HG03469 (cell line): ENCODE results near the gene AGBL4.
A peak's percentile ranks its signal among the peaks of the same experiment; 100 is the strongest.

Source experiments
- ATAC-seq: cut with Tn5 transposase; IDR thresholded peaks from one replicate; pipeline ENCODE4 v1.9.1; 2021; ENCODE audit warnings: mild to moderate bottlenecking, moderate library complexity, moderate number of reproducible peaks; ENCODE audit not compliant: unreplicated experiment

Gene AGBL4

DNA sequence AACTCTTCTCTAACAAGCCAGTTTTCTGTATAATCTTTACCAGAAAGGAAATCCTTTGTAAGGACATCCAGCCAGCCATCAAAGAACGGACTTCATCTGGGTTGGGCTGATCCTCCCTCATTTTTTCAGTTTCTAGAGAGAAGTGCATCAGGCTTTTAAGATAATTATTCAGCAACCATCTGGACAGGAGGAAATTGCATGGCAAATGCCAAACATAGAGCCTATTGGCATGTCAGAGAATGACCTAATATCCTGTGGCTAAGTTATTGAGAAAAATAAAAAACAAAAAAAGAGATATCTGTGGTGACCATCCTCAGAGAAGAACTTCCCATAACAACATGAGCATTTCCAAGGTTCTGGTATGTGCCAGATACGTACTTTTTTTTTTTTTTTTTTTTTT, 1172.1 kb downstream of the AGBL4 start:
- no peak for ATAC-seq

DNA sequence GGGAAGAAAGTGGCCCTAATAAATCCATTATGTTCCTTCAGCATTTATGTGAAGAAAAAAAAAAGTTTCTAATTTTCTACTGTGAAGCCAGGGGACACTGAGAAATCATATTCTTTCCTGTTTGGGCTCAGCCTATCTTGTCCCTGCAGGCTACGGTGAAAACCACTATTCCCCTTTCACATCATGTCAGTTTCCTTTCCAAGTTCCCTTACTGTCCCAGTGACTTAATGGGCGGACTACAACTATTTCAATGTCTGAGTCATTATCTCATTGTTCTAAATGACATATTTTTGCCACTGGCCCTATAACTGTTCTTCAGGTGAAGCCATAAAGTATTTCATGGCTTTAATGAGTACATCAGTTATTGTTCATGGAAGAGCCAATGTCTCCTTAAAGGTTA, 1175.7 kb downstream of the AGBL4 start:
- ATAC-seq: no peak

GRCh38 chr1:48846441-48846840, 1177.3 kb downstream of the AGBL4 start:
- no peak for ATAC-seq

DNA sequence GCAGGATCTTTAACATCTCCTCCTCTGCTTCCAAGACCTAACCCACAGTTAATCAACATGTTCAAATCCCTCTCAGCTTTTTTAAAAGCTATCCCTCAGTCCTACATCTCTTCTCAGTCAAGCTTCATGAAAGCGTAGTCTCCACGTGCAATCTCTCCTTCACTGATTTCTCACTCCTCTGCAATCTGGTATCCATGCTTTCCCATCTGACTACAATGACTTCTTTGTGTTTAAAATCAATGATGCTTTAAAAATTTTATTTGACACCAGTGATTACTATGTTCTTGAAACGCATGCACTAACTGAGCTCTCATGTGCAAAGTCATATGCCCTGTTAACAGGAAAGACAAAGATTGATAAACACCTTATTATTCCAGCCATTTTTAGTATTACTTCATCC, 1179.6 kb downstream of the AGBL4 start:
- no peak for ATAC-seq

DNA sequence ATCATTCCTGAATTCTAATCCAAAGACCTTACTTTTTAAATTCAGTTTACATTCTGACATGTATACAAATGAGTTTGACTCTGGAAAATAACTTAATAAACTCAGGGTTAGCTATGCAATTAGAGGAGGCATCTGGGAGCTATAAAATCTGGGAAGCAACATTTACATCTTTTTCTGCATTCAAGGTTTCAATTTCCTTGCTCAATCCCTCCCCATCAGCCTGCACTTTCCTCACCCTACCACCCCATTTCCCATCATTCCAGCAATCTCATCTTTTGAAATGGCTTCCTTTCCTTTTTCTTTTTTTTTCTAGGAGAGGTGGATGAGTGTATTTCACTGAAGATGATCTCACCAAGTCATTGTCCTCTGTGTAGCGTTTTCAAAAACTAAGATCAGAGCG, 1181.8 kb downstream of the AGBL4 start:
- no peak for ATAC-seq

DNA sequence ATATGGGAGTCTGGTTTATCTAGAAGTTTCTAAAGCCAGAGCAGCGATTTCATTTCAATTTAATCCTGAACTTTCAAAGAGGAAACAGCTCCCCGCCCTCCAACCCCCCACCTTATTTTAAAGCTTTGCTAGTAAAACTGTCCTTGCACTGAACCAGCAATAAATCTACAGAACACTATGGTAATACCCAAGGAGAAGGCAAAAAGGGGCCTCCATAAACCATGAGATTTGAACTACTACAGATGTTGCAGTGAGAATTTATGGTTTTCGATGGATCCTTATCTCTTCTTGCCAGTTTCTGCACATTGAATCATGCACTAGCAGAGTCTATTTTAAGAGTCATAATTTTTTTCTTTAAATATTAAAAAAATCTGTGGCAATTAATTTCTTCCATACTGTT, 1182.3 kb downstream of the AGBL4 start:
- no peak for ATAC-seq

GRCh38 chr1:48831120-48831978, 1192.4 kb downstream of the AGBL4 start:
- ATAC-seq: no peak

DNA sequence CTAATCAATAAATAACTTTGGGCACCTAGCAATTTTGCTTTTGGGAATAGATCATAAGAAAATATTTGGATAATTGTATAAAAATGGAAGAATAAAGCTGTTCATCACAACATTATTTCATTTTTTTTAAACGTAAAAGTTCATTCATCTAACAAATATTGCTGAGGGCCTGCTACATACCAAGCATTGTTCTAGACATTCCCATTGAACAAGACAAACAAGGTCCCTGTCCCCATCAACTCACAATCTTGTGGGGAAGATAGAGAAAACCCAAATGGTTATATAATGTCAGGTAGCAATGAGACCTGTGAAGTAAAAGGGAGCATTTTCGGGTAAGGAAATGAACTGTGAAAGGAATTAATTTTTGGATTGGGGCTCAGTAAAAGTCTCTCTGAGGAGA, 1193.0 kb downstream of the AGBL4 start:
- ATAC-seq: no peak

DNA sequence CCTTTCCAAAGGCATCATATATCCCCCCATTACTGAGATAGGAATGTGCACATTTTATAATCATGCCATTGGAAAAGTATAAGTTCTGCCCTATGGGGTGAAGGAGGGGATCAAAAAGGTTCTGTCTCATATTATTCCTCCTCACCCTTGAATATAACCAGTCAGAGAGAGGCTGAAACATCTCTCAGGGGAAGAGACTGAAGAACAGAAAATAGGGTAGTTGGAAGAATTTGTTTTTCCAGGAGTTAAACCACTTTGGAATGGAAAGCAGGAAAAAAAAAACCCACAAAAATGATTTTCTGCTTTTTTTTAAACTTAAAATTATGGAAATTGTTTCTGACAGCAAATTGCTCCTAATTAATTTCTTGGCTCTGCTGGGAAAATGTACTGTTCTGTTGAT, 1194.3 kb downstream of the AGBL4 start:
- no peak for ATAC-seq

- no peak for ATAC-seq
Observed at GRCh38 chr1:48823168-48823567, 1200.6 kb downstream of the AGBL4 start.

GRCh38 chr1:48820491-48820890, 1203.3 kb downstream of the AGBL4 start:
- no peak for ATAC-seq

DNA sequence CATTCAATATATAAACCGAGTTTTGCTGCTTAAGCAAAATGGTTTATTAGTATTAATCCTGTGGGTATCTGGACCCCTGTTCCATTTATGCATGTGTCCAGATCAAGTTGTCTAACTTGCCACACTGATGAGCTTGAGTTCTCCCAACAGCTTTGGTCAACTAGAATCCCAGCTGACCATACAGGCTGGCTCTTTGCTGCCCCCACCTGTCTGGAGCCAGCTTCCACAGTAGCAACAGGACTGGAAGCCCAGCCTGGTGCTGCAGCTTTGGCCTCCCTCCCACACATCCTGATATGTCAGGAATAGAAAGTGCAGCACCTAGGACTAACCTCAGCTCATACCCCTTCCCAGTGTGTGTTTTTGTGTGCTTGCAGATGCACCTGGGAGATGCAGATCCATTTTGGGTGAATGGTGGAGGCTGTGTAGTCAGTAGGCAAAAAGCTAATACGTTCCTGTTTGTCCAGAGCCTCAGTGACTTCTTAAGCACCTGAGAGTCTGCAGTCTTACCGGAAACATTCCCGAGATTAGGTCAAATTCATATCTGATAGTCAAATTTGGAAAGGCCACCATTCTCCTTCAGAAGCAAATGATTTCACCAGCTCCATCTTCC, 1206.1 kb downstream of the AGBL4 start:
- peak; percentile 76 for ATAC-seq

DNA sequence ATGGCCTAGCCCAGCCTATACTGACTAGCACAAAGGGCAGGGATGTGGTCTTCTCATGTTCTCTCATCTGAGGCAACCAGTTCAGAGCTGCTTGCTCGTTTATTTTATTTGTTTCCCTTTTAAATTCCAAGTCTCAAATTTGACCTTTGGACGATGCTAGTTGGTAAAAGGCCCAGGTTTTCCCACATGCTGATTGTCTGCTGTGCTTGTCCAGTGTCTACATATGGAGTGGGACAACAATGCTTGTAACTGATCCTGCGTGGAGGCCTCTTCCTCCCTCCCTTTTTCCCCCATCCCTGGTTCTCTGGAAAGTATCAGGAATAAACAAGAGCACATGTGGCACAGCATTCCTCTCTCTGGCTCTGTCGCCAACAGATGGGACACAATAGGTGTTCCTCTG, 1213.0 kb downstream of the AGBL4 start:
- ATAC-seq: no peak

DNA sequence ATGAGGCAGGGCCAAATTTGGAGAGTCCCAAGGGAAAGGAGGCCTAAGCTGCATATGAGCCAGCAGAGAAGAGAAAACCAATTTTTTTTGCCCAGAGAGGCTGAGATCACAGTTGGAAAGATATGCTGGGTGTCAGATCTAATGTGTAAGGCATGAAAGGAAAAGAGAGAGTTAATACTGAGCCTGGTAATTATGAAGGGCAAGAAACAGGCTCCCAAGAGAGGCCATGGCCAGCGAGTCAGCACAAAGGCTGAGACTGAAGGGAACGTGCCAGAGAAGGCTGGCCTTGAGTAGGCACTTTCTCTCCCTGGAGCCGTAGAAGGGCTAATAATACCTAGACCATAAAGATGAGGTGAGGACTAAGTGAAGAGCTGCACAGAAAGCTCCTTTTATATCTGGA, 1215.3 kb downstream of the AGBL4 start:
- no peak for ATAC-seq

GRCh38 chr1:48807554-48808260, 1216.0 kb downstream of the AGBL4 start:
- no peak for ATAC-seq

GRCh38 chr1:48803474-48803873, 1220.3 kb downstream of the AGBL4 start:
- ATAC-seq: peak; percentile 62

- no peak for ATAC-seq
Observed at GRCh38 chr1:48794816-48795215, 1228.9 kb downstream of the AGBL4 start.

DNA sequence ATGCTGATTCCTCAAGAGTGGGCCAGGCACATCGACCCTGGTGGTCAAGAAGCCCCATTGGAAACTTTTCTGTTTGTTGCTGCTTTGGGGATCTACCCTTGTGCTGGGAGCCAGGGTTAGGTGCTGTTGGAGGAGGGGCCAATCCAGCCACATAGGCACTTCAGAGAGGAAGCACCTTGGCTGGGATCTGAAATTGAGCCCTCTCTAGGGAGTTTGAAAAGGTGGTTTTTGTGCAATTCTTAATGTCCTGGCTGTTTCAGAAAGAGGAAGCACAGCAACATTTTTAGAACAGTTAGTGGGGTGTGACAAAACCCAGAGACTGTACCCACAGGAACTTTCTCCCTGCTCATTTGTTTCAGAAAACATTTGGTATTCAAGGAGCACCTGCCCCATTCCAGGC, 1229.9 kb downstream of the AGBL4 start:
- peak; percentile 88 for ATAC-seq

DNA sequence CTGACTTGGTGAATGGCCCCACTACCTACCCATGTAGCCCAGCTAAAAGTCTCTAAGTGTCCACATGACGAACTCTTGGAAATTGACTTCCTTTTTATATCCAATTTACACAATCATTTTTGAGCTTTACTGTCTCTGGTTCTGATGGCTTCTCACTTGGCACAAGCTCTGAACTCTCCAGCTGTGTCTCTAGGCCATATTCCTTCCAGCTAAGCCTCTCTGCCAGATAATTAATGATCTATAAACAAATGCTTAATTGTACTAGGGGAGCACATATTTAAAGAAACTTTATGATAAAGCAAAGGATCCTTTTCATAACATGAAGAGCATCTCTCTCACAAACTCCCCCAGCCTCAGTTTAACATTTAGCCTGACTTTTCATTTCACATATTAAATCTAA, 1230.8 kb downstream of the AGBL4 start:
- ATAC-seq: no peak

DNA sequence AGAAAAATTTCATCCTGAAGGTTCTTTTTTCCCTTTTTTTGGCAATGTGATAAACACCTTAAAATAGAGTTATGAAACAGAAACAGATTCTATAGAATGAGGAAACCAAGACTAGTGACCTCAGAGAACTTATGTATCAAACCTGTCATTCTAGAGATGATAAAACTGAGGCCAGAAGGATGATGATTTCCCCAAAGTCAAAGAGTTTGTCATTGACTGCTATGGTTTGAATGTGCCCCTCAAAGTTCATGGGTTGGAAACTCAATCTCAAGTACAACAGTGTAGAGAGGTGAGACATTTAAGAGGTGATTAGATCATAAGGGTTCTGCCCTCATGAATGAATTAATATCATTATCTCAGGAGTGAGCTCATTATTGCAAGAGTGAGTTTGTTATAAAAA, 1233.4 kb downstream of the AGBL4 start:
- ATAC-seq: no peak

- no peak for ATAC-seq
Observed at GRCh38 chr1:48789903-48790302, 1233.9 kb downstream of the AGBL4 start.

- ATAC-seq: peak; percentile 40
Observed at GRCh38 chr1:48785869-48786268, 1237.9 kb downstream of the AGBL4 start.
